AG04450 (cell line): Measurements from ENCODE around the gene HPGDS. TPM values are rescaled to one million over a fixed set of nuclear protein-coding genes. Genes with fewer than 3 reads are reported as not detected.
A peak's percentile ranks its signal among the peaks of the same experiment; 100 is the strongest.

Experiments
- CTCF ChIA-PET: fragments of 300-600, 350-600 bp; formaldehyde crosslinking; extraction: SDS; loops from one replicate; lab custom pipeline; 2022; ENCODE audit warnings: antibody characterized with exemption, inconsistent platforms; lab: Charles Lee
- POLR2A ChIA-PET: fragments of 350-600 bp; formaldehyde crosslinking; extraction: SDS; loops from one replicate; lab custom pipeline; 2021; ENCODE audit warnings: antibody characterized with exemption, inconsistent platforms; lab: Yijun Ruan, JAX
- DNase-seq: peaks from one replicate; pipeline ENCODE4 v3.0.0-alpha.2; 2011; ENCODE audit warnings: low read depth, low spot score
- H3K27ac ChIP-seq: one replicate; pipeline ENCODE4 v1.5.1; 2012; ENCODE audit warnings: low read depth, low read length, control low read depth
- H3K27me3 ChIP-seq: one replicate; pipeline ENCODE4 v1.6.0; 2012; ENCODE audit warnings: low read length; ENCODE audit not compliant: control insufficient read depth, insufficient read depth
- H3K4me3 ChIP-seq: 2 replicates; pipeline ENCODE4 v1.5.1; 2011; ENCODE audit warnings: mild to moderate bottlenecking, low read depth, low read length, control low read depth
- H3K9me3 ChIP-seq: 2 replicates; pipeline ENCODE4 v1.5.1; 2012; ENCODE audit warnings: low read length; ENCODE audit not compliant: control insufficient read depth, insufficient read depth
- CTCF ChIP-seq: IDR thresholded peaks from 2 replicates; pipeline ENCODE4 v1.5.1; 2011; ENCODE audit warnings: low read depth, low read length, control low read depth, inconsistent platforms
- polyA plus RNA-seq: library from polyadenylated mRNA; depleted of rRNA; stranded (reverse); fragments of >200 nt; gene quantifications from 2 replicates; pipeline ENCODE4 v1.2.3, GENCODE V29; 2011

The HPGDS gene
- polyA plus RNA-seq, 1 experiment: not detected

- Histone ChIP-seq H3K9me3 (no peaks in the 10 kb centered on the region), H3K4me3 (no peak overlapping the region), H3K27ac (no peak overlapping the region), H3K27me3 (no peaks in the 10 kb centered on the region)
- ChIA-PET POLR2A (interaction anchor here (0.8 kb wide), 1 partner anchor 241 kb away, joined by 5 read pairs; no protein-coding TSS in a partner anchor), CTCF (no interaction called here)
- TF ChIP-seq CTCF: no peak
- DNase-seq: no peak
These were observed 57.7 kb downstream of the HPGDS start for GRCh38 chr4:94284889-94285288.

GRCh38 chr4:94278781-94279180 lies 63.9 kb downstream of the HPGDS start:
- Histone ChIP-seq H3K9me3 (no peaks in the 10 kb centered on the region), H3K27me3 (no peaks in the 10 kb centered on the region), H3K27ac (no peak overlapping the region), H3K4me3 (no peak overlapping the region)
- TF ChIP-seq CTCF: no peak
- POLR2A ChIA-PET: no interaction called here
- CTCF ChIA-PET: interaction anchor here (1.2 kb wide), 1 partner anchor 846 kb away, joined by 3 read pairs; no protein-coding TSS in a partner anchor
- DNase-seq: no peak

GRCh38 chr4:94277534-94277933 lies 65.1 kb downstream of the HPGDS start:
- no peaks in the 10 kb centered on the region for H3K9me3 ChIP-seq
- ChIA-PET POLR2A (no interaction called here), CTCF (interaction anchor here (1.0 kb wide), 1 partner anchor 10 kb away, joined by 5 read pairs; no protein-coding TSS in a partner anchor)
- peak; percentile 13 for DNase-seq
- H3K4me3 ChIP-seq: no peak overlapping the region
- no peak overlapping the region for H3K27ac ChIP-seq
- no peak for TF ChIP-seq CTCF
- H3K27me3 ChIP-seq: no peaks in the 10 kb centered on the region

- Histone ChIP-seq H3K4me3 (no peak overlapping the region), H3K27me3 (no peaks in the 10 kb centered on the region), H3K27ac (no peak overlapping the region), H3K9me3 (no peaks in the 10 kb centered on the region)
- ChIA-PET CTCF (interaction anchor here (0.6 to 0.7 kb wide), 2 partner anchors 29 to 131 kb away, joined by 3 to 4 read pairs; no protein-coding TSS in a partner anchor), POLR2A (no interaction called here)
- no peak for DNase-seq
- TF ChIP-seq CTCF: no peak
These were observed 66.4 kb downstream of the HPGDS start for GRCh38 chr4:94276204-94276603.

GRCh38 chr4:94274912-94275311 lies 67.7 kb downstream of the HPGDS start:
- ChIA-PET CTCF (interaction anchor here (0.7 kb wide), 1 partner anchor 132 kb away, joined by 3 read pairs; no protein-coding TSS in a partner anchor), POLR2A (no interaction called here)
- H3K4me3 ChIP-seq: no peak overlapping the region
- DNase-seq: no peak
- H3K9me3 ChIP-seq: no peaks in the 10 kb centered on the region
- no peak overlapping the region for H3K27ac ChIP-seq
- no peaks in the 10 kb centered on the region for H3K27me3 ChIP-seq
- TF ChIP-seq CTCF: no peak
